Upper lobe of left lung (tissue), 4 donors: ENCODE results near the gene HNRNPM.

Source experiments
- CTCF ChIP-seq, 6 experiments: fragments of 450-650 bp in 4 of 6; fragments of 200-600 bp in 2 of 6; sonication (generic) in 2 of 6; IDR thresholded peaks; one replicate each; pipeline ENCODE4 v1.5.1; 2016 to 2019; ENCODE audit warnings: antibody characterized with exemption in 6 of 6
- EP300 ChIP-seq, 4 donors: sonication (generic); formaldehyde crosslinking; IDR thresholded peaks; one replicate each; pipeline ENCODE4 v1.5.1; 2017; ENCODE audit warnings: antibody characterized with exemption in 4 of 4, control low read depth in 2 of 4

GRCh38 chr19:8398311-8398771 lies 46.4 kb upstream of the HNRNPM start:
- TF ChIP-seq CTCF (IDR thresholded peaks at IDR 0.05), result no peak
- TF ChIP-seq EP300 (IDR thresholded peaks at IDR 0.05), result no peak
